GM21381 (cell line): ENCODE results near the gene CENPX.
"Not testable (repeated sequence)": the region's sequence is repeated elsewhere in the genome, so short reads cannot be mapped to it uniquely, and the experiment has no call there.

Experiments used
- ATAC-seq: cut with Tn5 transposase; IDR thresholded peaks from one replicate; pipeline ENCODE4 v1.9.1; 2021; ENCODE audit warnings: mild to moderate bottlenecking, moderate library complexity; ENCODE audit not compliant: unreplicated experiment

Gene CENPX

DNA sequence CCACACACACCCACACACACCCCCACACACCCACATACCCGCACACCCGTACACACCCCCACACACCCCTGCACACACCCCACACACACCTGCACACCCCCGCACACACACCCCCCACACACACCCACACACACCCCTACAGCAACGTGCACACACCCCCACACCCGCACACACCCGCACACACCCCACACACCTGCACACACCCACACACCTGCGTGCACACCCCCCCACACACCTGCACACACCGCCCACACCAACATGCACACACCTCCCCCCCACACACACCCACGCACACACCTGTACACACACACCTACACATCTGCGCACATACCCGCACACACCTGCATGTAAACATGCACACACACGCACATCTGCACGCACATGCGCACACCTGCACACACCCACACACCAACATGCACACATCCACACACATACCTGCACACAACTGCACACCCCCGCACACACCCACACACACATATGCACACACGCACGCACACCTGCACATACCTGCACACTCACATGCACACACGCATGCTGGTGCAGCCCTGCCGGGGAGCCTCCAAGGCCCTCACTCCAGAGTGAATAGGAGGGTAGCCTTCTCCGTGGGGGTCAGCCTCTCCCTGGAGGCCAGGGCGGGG lies 37.8 kb downstream of the CENPX start:
- no peak for ATAC-seq

DNA sequence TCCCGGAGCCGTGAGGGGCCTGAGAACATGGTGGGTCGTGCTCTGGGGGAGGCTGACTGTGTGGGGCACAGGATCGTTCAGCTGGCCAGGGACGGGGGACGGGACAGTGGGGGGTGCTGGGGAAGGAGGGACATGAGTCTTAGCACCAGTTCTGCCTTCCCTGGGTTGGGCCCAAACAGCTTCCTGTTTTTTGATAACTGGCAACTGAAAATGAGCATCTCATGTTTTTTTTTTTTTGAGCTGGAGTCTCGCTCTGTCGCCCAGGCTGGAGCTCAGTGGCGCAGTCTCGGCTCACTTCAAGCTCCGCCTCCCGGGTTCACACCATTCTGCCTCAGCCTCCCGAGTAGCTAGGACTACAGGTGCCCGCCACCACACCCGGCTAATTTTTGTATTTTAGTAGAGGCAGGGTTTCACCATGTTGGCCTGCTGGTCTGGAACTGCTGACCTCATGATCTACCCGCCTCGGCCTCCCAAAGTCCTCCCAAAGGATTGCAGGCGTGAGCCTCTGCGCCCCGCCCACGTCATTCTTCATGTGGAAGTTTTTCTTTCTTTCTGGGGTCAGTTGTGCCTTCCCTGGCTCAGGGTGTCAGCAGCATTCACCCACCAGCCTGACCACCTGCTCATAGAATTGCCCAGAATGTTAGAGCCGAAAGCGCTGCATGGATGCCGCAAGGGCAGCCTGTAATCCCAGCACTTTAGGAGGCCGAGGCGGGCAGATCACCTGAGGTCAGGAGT lies 38.9 kb downstream of the CENPX start:
- ATAC-seq = no peak

DNA sequence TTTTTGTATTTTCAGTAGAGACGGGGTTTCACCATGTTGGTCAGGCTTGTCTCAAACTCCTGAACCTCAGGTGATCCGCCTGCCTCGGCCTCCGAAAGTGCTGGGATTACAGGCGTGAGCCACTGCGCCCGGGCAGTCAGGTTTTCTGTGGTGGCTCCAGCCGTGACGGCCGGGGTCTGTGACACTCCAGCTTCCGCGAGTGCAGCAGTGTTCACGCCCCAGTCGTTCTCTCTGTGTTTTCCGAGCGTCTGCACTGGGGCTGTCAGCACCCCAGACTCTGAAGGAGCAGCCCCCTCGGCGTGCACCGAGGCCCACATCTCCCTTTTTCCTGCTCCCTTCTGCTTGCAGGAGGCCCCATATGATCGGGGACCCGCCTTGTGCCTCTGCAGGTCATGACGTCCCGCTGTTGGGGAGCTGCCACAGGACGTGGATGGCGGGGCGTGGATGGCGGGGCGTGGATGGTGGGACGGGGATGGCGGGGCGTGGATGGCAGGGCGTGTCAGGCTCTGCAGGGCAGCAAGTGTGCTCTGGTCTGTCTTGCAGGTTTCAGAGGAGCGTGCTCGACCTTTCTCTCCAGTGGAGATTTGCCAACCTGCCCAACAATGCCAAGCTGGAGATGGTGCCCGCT lies 39.6 kb downstream of the CENPX start:
- ATAC-seq = no peak

DNA sequence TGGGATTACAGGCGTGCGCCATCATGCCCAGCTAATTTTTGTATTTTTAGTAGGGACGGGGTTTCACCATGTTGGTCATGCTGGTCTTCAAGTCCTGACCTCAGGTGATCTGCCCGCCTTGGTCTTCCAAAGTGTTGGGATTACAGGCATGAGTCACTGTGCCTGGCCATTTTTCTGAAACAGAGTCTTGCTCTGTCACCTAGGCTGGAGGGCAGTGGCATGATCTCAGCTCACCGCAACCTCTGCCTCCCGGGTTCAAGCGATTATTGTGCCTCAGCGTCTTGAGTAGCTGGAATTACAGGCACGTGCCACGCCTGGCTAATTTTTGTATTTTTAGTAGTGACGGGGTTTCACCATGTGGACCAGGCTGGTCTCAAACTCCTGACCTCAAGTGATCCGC lies 41.2 kb downstream of the CENPX start:
- ATAC-seq = not testable (repeated sequence)

DNA sequence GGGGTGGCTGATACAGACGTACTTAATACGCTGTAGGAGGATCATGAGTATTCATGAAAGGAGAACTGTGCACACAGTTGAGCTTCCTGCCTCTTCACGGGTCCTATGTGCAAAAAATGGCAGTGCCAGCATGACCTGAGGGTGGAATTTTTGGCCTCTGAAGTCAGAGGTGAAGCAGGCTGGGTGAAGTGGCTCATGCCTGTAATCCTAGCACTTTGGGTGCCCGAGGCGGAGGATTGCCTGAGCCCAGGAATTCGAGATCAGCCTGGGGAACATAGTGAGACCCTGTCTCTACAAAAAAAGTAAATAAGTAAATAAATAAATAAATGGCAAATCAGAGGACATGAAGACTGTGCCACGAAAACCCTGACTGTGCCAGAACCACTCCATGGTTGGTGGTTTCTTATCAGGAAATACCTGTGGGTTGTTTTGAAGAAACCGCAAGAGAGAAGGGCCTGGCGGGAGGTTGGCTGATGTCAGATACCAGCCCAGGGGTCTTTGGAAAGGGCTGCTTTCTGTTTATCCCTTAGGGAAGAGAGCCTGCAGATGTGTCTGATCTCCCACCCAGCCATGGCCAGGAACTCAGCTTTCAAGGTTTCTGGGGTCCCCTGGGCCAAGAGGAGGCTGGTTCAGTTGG lies 41.9 kb downstream of the CENPX start:
- no peak for ATAC-seq

DNA sequence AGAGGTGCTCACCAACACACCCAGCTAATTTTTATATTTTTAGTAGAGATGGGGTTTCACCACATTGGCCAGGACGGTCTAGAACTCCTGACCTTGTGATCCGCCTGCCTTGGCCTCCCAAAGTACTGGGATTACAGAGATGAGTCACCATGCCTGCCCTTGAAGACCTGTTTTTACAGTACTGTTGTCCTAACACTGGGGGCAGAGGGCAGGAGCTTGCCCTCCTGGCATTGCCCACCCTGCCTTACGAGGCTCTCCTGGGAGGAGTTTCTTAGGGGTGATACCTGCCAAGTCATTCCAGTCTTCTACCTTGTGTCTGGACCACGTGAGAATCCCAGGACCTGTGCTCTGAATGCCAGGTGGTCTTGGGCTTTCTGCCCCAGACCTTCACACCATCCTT lies 42.6 kb downstream of the CENPX start:
- no peak for ATAC-seq

DNA sequence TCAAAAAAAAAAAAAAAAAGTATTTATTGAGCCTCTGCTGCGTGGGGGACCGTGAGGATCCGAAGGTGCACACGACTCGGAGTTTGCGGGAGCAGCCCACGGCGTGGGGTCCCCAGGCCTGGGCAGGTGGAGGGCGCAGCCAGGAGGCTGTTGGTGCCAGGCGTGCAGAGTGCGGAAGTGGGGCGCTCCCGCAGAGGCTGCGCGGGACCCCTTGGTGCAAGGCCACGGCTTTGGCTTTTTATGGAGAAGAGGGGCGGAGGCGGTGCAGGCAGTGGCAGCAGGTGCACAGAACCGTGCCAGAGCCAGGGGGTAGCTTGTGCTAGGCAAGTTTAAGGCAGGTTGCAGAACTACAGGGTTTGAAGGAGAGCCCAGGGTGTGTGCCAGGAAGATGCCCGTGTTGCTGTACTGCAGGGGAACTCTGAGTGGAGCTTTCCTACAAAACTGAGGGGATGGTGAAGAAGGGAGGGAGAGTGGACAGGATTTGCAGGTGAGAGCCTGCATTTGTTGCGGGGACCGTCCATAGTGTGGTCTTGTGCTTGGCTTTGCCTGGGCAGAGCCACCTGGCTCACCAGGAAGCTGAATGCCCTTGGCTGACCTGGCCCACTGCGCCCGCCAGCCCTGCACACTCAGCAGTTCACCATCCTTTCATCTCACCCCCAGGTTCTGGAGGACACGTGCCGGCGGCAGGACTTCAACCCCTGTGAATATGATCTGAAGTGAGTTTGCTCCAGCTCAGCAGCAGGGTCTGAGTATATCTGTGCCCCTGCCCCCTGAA lies 44.0 kb downstream of the CENPX start:
- no peak for ATAC-seq

DNA sequence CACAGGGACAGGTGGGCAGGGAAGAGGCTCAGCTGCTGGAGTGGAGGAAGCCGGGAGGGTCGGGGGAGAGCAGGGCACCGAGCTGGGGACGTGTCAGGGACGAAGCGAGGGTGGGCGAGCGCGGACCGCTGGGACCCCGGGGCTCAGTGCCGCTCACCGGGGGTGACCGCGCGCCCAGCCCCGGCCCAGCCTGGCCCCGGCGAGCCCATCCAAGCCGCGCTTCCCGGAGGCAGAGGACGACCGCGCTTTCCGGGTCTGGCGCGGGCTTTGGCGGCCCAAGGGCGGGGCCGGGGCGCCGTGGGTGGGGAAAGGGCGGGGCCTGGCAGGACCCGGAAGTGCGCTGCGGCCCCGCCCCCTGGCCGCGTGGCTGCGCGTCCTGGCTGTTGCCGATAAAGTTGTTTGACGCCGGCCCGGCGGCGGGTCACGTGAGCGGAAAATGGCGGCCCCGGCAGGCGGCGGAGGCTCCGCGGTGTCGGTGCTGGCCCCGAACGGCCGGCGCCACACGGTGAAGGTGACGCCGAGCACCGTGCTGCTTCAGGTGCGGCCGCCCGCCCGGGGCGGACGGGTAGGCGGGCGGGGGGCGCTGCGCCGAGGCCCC lies 45.4 kb downstream of the CENPX start, which contains the start of gene ASPSCR1:
TSS of gene ASPSCR1 (plus strand) at position 419 of the 598 bp plus-strand sequence. CDS start at position 437, 18 bp downstream.
- ATAC-seq = peak; percentile 81

DNA sequence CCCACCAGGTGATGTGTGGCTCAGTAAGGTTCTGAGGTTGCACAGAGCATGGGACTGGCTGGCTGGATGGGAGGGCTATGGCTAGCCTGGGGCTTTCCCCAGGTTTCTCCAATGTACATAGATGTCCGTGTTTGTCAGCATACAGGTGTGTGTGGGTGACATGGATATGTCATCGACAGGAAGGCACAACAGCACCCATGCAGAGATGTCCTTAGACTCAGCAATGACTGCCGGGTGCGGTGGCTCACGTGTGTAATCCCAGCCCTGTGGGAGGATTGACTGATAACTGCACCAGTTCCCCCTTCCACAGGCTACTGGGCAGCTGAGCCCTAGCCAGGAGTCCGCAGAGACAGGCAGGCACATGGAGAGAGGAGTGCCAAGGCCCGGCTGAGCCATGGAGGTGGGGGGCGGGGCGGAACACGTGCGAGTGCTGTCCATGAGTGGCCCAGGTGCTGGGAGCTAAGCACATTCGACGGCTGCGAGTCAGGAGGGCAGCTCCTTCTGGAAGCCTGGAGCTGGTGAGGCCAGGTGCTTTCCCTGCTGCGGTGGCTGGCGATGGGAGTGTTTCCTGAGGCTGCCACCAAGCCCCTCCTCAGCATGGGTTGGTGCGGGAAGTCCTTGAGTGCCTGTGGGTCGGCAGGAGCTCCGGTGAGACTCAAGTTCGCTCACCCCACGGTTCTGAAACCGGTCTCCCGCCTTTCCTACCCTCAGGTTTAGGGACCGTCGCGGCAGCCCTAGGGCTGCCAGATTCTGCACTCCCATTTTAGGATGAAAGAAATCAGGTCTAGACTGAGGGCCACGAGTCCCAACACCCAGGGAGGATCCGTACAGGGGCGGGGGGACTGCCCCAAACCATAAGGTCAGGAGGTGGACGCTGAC lies 46.1 kb downstream of the CENPX start:
- ATAC-seq = no peak

DNA sequence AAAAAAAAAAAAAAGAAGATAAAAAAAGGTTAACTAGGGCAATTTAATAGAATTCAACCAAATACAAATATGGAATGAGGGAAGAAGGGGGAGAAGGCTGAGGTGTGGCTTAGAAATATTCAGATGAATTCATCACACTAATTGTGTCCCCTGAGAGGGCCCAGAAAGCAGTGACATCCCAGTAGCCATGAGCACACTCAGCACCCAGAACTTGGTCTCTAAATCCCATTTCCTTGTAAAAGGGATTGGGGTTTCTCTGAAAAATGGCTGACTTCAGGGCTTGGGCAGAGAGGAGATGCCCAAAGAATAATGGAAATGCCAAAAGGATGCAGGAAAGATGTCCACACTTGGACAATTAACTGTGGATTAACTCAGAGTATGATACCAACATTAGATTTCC lies 49.2 kb downstream of the CENPX start:
- no peak for ATAC-seq

DNA sequence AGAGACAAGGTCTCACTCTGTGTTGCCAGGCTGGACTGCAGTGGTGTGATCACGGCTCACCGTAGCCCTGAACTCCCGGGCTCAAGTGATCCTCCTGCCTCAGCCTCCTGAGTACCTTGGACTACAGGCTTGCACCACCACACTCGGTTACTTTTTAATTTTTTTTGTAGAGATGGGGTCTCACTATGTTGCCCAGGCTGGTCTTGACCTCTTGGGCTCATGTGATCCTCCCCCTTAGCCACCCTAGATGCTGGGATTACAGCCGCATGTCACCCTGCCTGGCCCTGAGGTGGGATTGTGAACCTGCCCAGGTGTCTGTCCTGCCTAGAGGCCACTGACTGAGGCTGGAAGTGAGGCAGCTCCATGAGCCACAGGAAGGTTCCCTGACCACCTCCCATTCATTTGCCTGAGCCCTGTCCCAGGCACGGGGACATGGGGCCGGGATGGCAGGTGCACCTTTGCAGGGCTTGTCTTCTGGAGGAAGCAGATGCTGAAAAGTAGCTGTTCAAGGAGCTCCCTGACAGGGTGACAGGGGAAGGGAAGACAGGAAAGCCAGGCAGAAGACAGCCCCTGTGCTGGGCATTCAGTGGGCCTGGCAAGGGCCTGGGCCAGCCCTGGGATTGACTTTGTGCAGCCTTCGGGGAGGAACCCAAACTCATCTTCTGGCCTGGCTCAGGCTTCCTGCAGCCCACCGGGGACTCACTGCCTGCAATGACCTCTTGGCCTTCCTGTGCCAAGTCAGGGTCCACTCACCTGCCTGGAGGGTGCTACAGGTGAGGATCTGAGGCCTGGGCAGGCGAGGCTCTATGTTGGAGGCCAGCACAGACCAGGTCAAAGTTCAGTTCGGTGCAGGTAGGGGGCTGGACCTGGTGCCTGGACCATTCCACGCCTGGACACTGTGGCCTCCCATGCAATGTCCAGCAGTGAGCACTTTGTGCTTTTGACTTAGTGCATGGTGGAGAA lies 53.5 kb downstream of the CENPX start:
- no peak for ATAC-seq
